HCT116 (cell line): ENCODE measurements around the gene GRK5. TPM values are rescaled to one million over a fixed set of nuclear protein-coding genes. Genes with fewer than 3 reads are reported as not detected.

ENCODE experiments used
- ATAC-seq: fragments of 200-7000 bp; cut with Tn5 transposase; 2 replicates; pipeline ENCODE4 v1.9.1; 2020; ENCODE audit warnings: mild to moderate bottlenecking, moderate library complexity
- BruUV-seq: library from RNA; stranded (reverse); fragments of 400-500 nt; replicated peaks from 2 replicates; lab custom pipeline; 2021; lab: Mats Ljungman, UMichigan
- CTCF ChIA-PET: fragments of 300-600 bp; sonication (Branson Sonifier 250); formaldehyde crosslinking; loops from one replicate; lab custom pipeline; 2021; ENCODE audit warnings: antibody characterized with exemption; lab: Charles Lee
- POLR2A ChIA-PET: fragments of 300-600, 350-600 bp; sonication (Branson Sonifier 250); formaldehyde crosslinking; loops from one replicate; lab custom pipeline; 2021; ENCODE audit warnings: antibody characterized with exemption; lab: Charles Lee
- RAD21 ChIA-PET, 2 experiments: fragments of 300-600 bp; sonication (Branson Sonifier 250); formaldehyde crosslinking; loops; one replicate each; lab custom pipeline; 2023; ENCODE audit warnings: low total read pairs in 2 of 2; ENCODE audit not compliant: uncharacterized antibody in 2 of 2, unreplicated experiment in 2 of 2, low non-redundant PET in 1 of 2; lab: Charles Lee
- DNase-seq: peaks from one replicate; pipeline ENCODE4 v3.0.0-alpha.2; 2010; ENCODE audit warnings: low read depth, low spot score
- H2AFZ ChIP-seq: fragments of 200-600 bp; shearing (Covaris generic), sonication (generic); 2 replicates; pipeline ENCODE4 v1.6.1; 2017; ENCODE audit warnings: low read depth, mixed run types, mixed read lengths, antibody characterized with exemption, low read length; ENCODE audit not compliant: poor library complexity, severe bottlenecking
- H3K27ac ChIP-seq: 2 replicates; pipeline ENCODE4 v1.5.1; 2012; ENCODE audit warnings: low read depth, low read length
- H3K27me3 ChIP-seq: fragments of 200-600 bp; sonication (generic); 2 replicates; pipeline ENCODE4 v1.6.1; 2016; ENCODE audit warnings: mixed run types, low read length, mixed read lengths; ENCODE audit not compliant: insufficient read depth
- H3K36me3 ChIP-seq, 2 experiments: fragments of 200-500 bp in 1 of 2; fragments of 200-600 bp in 1 of 2; sonication (Bioruptor generic) in 1 of 2; sonication (generic) in 1 of 2; 2 replicates each; pipeline versions ENCODE4 v1.5.1 to v1.6.1; 2014 to 2016; ENCODE audit warnings: low read length in 2 of 2, inconsistent platforms in 1 of 2, mixed read lengths in 1 of 2, mixed run types in 1 of 2; ENCODE audit not compliant: insufficient read depth in 2 of 2, control insufficient read depth in 1 of 2
- H3K4me1 ChIP-seq, 2 experiments: fragments of 200-600 bp in 1 of 2; sonication (generic) in 1 of 2; 2 replicates each; pipeline versions ENCODE4 v1.5.1 to v1.6.1; 2012 to 2017; ENCODE audit warnings: low read length in 2 of 2, inconsistent platforms in 1 of 2, mild to moderate bottlenecking in 1 of 2, mixed read lengths in 1 of 2, mixed run types in 1 of 2, moderate library complexity in 1 of 2; ENCODE audit not compliant: insufficient read depth in 2 of 2, control insufficient read depth in 1 of 2
- H3K4me2 ChIP-seq: fragments of 200-600 bp; sonication (generic); 2 replicates; pipeline ENCODE4 v1.6.1; 2017; ENCODE audit warnings: mixed run types, low read length, mixed read lengths
- H3K4me3 ChIP-seq, 2 experiments: fragments of 200-600 bp in 1 of 2; sonication (generic) in 1 of 2; replicated peaks in 1 of 2; 2 replicates each; pipeline ENCODE4 v1.5.1; 2011 to 2016; ENCODE audit warnings: low read length in 2 of 2, control low read depth in 1 of 2, low read depth in 1 of 2, mild to moderate bottlenecking in 1 of 2, mixed read lengths in 1 of 2, mixed run types in 1 of 2
- H3K79me2 ChIP-seq: fragments of 200-600 bp; sonication (generic); 2 replicates; pipeline ENCODE4 v1.6.1; 2017; ENCODE audit warnings: mild to moderate bottlenecking, mixed run types, low read length, moderate library complexity, mixed read lengths; ENCODE audit not compliant: insufficient read depth
- H3K9ac ChIP-seq: fragments of 200-600 bp; sonication (generic); 2 replicates; pipeline ENCODE4 v1.6.1; 2016; ENCODE audit warnings: low read length, mixed read lengths
- H3K9me2 ChIP-seq: fragments of 200-600 bp; sonication (generic), shearing (Covaris generic); 2 replicates; pipeline ENCODE4 v1.6.1; 2017; ENCODE audit warnings: mixed run types, mild to moderate bottlenecking, moderate library complexity; ENCODE audit not compliant: insufficient read depth
- H3K9me3 ChIP-seq, 2 experiments: fragments of 200-500 bp in 1 of 2; fragments of 200-600 bp in 1 of 2; sonication (Bioruptor generic) in 1 of 2; sonication (generic) in 1 of 2; 2 replicates each; pipeline ENCODE4 v1.6.1; 2014 to 2017; ENCODE audit warnings: low read length in 2 of 2, mixed read lengths in 2 of 2, inconsistent platforms in 1 of 2, low read depth in 1 of 2, mild to moderate bottlenecking in 1 of 2, mixed run types in 1 of 2, moderate library complexity in 1 of 2; ENCODE audit not compliant: control insufficient read depth in 1 of 2, insufficient read depth in 1 of 2
- H4K20me1 ChIP-seq: fragments of 200-600 bp; sonication (generic), shearing (Covaris generic); 2 replicates; pipeline ENCODE4 v1.6.1; 2017; ENCODE audit warnings: mixed run types, mild to moderate bottlenecking, moderate library complexity; ENCODE audit not compliant: insufficient read depth
- CTCF ChIP-seq, 3 experiments: fragments of 200-600 bp in 1 of 3; sonication (generic) in 1 of 3; IDR thresholded peaks in 2 of 3; conservative IDR thresholded peaks in 1 of 3; 2 replicates each; pipeline ENCODE4 v1.5.1; 2012 to 2017; ENCODE audit warnings: low read depth in 2 of 3, low read length in 2 of 3, antibody characterized with exemption in 1 of 3, borderline replicate concordance in 1 of 3, control low read depth in 1 of 3, mild to moderate bottlenecking in 1 of 3, mixed read lengths in 1 of 3, mixed run types in 1 of 3, moderate library complexity in 1 of 3; ENCODE audit not compliant: insufficient read depth in 1 of 3
- EGR1 ChIP-seq: IDR thresholded peaks from 2 replicates; pipeline ENCODE4 v1.6.1; 2012; ENCODE audit warnings: low read depth
- ELF1 ChIP-seq: IDR thresholded peaks from 2 replicates; pipeline ENCODE4 v1.6.1; 2012; ENCODE audit warnings: low read depth, borderline replicate concordance
- FOSL1 ChIP-seq: IDR thresholded peaks from 2 replicates; pipeline ENCODE4 v1.6.1; 2012; ENCODE audit warnings: low read depth
- JUND ChIP-seq: IDR thresholded peaks from 2 replicates; pipeline ENCODE4 v1.6.1; 2012
- RAD21 ChIP-seq: IDR thresholded peaks from 2 replicates; pipeline ENCODE4 v1.6.1; 2012; ENCODE audit warnings: low read depth, mild to moderate bottlenecking
- intact Hi-C: fragments of 100-400 bp; cut with micrococcal nuclease; formaldehyde crosslinking; loops from 2 replicates; pipeline ENCODE4 v1.10.0; 2022
- total RNA-seq: library from RNA; stranded (reverse); gene quantifications from one replicate; pipeline ENCODE4 v1.2.1, GENCODE V29; 2021; ENCODE audit not compliant: unreplicated experiment

GRK5 gene
- total RNA-seq, 1 experiment from 2014 or later = 7.3 TPM

DNA sequence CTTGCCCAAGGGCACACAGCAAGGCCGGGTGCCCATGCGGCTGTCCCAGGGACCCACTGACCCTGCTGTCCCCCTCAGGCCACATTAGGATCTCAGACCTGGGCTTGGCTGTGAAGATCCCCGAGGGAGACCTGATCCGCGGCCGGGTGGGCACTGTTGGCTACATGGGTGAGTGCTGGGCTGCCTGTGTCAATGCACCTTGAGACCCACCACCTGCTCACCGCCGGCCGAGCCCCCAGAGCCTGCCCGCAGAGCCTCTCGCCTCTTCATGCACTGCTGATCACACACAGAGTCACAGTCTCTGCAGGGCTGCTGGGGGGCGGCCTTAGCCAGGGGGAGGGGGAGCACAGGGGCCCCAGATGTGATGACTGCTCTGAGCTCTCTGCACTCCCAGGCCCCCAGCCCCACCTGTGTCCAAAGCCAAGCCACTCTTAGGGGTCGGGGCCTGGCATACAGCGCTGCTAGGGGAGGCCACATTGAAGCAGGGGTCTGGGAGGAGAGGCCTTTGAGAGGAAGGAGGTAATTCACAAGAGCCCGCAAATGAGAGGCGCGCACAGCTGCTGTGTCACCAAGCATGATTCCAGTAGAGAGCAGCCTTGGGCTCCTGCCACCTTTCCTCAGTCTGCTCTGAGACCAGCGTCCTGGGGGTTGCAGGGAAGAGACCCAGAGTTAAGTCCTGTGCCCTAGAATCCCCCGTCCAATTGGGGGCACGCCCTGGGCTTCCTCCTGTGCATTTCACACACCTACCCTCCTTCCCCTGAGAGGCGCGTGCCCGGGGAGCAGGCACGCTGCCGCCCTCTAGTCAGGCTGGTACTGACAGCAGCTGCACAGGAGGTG is 234.8 kb downstream of the GRK5 start:
- Histone ChIP-seq H4K20me1 (no peaks in the 10 kb centered on the region), H3K27ac (no peak overlapping the region), H3K36me3 (no peaks in the 10 kb centered on the region), H3K9me2 (no peaks in the 10 kb centered on the region), H3K9me3 (no peaks in the 10 kb centered on the region), H3K4me3 (no peak overlapping the region), H3K4me1 (0 out of 4 replicates have a peak, but pooled peaks cover 0 to 3% of the 10 kb centered on the region in 2 experiments), H3K9ac (no peak overlapping the region), H3K4me2 (no peak overlapping the region), H3K79me2 (no peaks in the 10 kb centered on the region), H3K27me3 (no peaks in the 10 kb centered on the region), H2AFZ (no peak overlapping the region)
- ATAC-seq (peak; percentile 48), DNase-seq (no peak)
- intact Hi-C loops = no loop called here
- ChIA-PET POLR2A (no interaction called here), CTCF (interaction anchor here (0.6 to 2.4 kb wide), 3 partner anchors 235 to 283 kb away, joined by 3 to 11 read pairs (median 6); partner anchors contain the start of genes GRK5 and INPP5F), RAD21 (no interaction called here)
- BruUV-seq = no TSS peak
- TF ChIP-seq JUND = no peak
- TF ChIP-seq RAD21 = peak; percentile 35; the same call in 1 of the 2 replicates
- TF ChIP-seq EGR1 = no peak

GRCh38 chr10:119442758-119443060 is 235.3 kb downstream of the GRK5 start:
- Histone ChIP-seq H3K27me3 (no peaks in the 10 kb centered on the region), H2AFZ (no peak overlapping the region), H3K9me2 (no peaks in the 10 kb centered on the region)
- CTCF ChIA-PET = interaction anchor here (1.8 kb wide), 1 partner anchor 243 kb away, joined by 11 read pairs; no protein-coding TSS in a partner anchor
- no peak for ATAC-seq
- TF ChIP-seq FOSL1 (no peak), ELF1 (no peak), CTCF (IDR thresholded peaks at IDR 0.05 in 2 of 3, conservative IDR thresholded peaks at IDR 0.05 in 1 of 3; ENCODE audit: borderline replicate concordance in 1 of 3, insufficient read depth in 1 of 3, low read depth in 2 of 3, low read length in 2 of 3) (no peak)
- TF ChIP-seq, all 23 proteins: peak for 0
- BruUV-seq = no TSS peak
- ChIA-PET POLR2A (no interaction called here), RAD21 (interaction anchor here in 1 of 2 experiments (3.6 kb wide), 1 partner anchor 244 kb away, joined by 27 read pairs; no protein-coding TSS in a partner anchor)
- Histone ChIP-seq H3K9me3 (no peaks in the 10 kb centered on the region), H3K9ac (no peak overlapping the region), H3K27ac (no peak overlapping the region), H4K20me1 (no peaks in the 10 kb centered on the region), H3K4me1 (0 out of 4 replicates have a peak, but pooled peaks cover 0 to 3% of the 10 kb centered on the region in 2 experiments), H3K36me3 (no peaks in the 10 kb centered on the region), H3K79me2 (no peaks in the 10 kb centered on the region), H3K4me2 (no peak overlapping the region), H3K4me3 (no peak overlapping the region)
- DNase-seq = no peak
- intact Hi-C loops = no loop called here
